T-helper 2 cell treated with Interferon-gamma antibody and Interleukin-4, amounts not matched to agents 100 ng/mL and 5 ng/mL, for 36 hours (primary cell): ENCODE measurements around the gene EPAS1. TPM values are rescaled to one million over a fixed set of nuclear protein-coding genes. Genes with fewer than 3 reads are reported as not detected.

ENCODE experiments used
- intact Hi-C: fragments of 100-400 bp; cut with micrococcal nuclease; formaldehyde crosslinking; loops from one replicate; pipeline ENCODE4 v1.15.1; 2023
- total RNA-seq: library from RNA; stranded (reverse); gene quantifications from 2 replicates; pipeline ENCODE4 v1.2.3, GENCODE V29; 2022

The EPAS1 gene
- total RNA-seq, 1 donor from 2014 or later: 28.2 TPM

DNA sequence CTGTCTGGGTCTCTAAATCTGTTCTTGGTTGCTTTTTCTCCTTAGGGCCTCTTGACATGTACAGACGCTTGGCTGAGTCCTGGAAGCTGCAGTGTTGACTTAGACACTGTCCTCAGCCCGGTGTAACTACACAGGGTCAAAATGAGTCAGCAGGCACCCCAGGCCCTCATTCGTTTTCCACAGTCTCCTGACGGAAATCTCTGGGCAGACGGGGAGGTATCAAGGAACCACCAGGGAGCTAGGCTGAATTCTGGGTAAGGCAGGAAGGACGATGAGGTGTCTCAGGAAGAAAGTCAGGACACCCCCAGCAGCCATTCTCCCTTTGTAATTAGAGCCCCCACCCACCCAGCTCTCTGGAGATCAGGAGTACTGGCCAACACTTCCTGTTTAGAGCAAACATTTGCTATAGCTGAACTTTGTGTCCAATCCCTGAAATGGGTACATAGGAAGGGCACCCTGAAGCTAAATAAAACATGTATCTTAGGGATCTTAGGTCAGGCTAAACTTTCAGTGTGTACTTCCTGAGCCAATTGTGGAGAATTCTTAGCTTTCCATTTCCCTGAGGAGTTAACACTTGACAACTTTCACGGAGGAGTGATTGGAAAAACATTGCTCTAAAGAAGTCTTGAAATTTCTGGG is 23.9 kb upstream of the EPAS1 start:
- intact Hi-C loops: no loop called here

DNA sequence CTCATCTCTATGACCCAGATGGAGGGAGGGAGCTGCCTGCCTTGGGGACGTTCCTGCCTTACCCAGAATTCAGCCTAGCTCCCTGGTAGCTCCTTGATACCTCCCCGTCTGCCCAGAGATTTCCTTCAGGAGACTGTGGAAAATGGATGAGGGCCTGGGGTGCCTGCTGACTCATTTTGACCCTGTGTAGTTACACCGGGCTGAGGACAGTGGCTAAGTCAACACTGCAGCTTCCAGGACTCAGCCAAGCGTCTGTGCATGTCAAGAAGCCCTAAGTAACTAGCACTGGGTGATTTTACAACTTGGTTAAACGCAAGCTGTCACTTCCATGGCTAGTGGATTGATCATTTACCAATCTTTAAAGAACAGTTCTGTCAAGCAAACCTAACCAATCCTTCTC is 23.3 kb upstream of the EPAS1 start:
- intact Hi-C loops: no loop called here

DNA sequence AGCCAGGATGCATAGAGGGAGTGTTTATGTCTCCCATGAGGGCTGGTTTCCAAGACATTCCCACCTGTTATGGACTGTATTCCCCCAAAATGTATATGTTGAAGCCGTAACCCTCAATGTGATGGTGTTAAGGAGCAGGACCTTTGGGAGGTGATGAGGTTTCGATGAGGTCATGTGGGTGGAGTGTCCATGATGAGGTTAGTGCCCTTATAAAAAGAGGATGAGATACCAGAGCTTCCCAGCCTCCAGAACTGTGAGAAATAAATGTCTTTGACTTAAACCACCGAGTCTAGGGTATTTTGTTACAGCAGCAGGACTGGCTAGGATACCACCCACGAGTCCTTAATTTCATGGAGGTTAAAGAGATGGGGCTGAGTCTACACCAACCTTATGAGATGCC is 22.6 kb upstream of the EPAS1 start:
- intact Hi-C loops: no loop called here

DNA sequence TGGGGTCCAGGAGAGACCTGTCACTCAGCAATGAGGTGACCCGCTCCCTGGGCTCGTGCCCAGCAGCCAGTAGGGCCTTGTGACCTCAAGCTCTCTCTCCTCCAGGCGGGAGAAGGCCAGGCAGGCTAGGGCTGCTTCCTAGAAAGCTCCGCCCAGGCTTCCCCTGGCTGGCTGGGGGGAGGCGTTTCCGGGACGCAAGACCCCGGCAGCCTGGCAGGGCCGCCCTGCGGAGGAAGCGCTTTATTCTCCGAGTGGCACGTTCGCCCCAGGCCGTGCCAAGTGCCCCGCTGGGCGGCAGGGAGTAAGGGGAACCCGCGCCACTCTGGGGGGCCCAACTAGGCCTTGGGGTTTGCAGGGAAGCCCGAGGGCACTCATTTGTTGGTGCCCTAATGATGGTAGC is 21.2 kb upstream of the EPAS1 start:
- intact Hi-C loops: no loop called here

DNA sequence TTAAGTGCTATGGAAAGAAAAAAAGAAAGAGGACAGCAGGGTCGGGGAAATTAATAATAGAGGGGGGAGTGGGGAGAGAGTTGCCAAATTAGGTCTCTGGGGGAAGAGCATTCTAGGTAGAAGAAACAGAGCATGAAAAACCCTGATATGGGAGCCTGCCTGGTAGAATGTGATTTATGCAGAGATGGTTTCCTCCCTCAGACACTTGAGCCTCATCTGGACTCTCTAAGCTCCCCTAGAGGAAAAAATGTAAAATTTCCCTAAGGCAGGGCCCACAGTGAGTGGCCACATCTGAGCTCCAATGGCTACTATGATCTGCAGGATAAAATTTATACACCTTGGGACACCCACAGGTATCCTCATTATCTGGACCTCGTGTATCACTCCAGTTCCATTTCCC is 20.6 kb upstream of the EPAS1 start:
- intact Hi-C loops: no loop called here

DNA sequence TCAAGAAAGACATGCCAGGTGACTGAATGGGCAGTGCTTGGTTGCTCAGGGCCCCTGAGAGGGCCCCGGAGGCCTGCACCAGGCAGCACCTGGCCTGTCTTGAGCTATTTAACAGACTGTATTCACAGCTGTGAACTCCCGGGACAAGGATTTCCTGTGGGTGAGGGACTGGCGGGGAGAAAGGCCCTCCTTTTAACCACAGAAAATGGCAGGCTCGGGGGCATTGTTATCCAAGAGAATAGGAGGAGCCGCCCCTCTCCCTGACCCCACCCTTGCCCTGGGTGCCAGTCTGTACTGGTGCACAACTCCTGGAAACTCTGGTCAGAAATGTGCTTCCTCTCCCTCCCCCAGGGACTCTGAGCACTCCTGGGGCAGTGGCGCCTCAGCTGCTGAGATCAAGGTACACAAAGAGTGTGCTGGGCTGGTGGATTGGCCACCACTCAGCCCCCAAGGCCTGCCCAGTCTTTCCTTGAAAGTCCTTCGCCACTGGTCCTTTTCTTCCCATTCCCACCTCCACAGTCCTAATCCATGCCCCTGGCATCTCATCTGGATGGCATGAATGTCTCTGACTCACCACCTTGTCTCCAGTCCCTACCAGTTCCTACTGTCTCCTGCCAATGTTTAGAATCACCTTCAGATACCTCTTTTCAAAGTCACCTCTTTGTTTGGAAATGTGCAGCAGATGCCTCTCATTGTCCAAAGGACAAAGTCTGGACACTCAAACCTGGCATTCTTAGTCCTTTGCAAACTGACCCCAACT is 19.6 kb upstream of the EPAS1 start:
- intact Hi-C loops: no loop called here

DNA sequence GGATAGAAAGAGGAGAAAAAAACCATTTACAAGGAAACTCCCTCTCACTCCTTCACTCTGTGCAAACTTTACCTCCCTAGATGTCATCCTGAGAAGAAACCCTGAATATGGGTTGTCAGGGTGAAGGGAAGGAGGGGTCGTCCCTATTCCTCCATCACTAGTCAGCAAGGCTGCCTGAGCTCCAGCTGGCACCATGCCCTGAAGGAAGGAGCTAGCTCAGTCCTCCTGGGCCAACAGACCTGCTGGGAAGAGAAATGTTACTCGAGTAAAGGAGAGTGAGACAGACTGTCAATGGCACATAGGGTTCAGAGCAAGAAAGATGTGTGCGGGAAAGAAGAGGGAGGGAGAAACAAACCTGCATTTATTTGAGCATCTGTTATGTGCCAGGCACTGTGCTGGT is 18.3 kb upstream of the EPAS1 start:
- intact Hi-C loops: no loop called here

DNA sequence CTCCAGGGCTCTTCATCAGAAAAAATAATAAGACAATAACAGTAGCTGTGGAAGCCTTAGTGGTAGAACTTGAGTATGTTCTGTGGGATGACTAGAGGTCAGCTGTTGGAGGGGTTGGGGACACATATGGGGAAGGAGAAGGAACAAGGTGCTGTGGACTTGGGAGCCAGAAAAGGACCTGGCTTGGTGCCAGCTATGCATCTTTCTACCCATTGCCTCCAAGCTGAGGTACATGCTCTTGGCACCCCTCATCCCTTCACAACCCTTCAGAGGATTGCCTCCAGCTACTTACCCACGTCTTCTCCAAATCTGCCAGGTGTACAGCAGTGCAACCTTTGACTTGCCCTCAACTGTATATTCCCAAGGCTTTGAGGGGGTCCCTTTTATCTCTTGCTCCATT is 15.3 kb upstream of the EPAS1 start:
- intact Hi-C loops: no loop called here

DNA sequence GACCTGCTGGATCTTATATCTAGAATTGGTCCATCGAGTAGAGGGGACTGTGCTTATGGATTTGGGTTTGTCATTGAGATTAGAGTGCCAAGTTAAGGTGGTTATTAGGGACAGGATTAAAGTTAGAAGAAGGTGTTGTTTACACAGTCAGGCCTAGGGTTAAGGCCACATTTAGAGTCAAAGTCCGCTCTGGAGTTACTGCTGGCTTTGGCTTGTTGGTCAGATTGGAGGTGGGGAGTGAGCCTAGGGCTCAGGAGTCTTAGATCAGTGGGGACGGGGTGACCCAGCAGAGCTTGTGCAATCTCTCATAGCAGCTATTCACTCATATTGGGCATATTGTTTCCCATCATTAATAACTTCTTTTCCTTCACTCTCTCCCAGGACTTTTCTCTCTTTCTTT is 13.5 kb upstream of the EPAS1 start:
- intact Hi-C loops: no loop called here

DNA sequence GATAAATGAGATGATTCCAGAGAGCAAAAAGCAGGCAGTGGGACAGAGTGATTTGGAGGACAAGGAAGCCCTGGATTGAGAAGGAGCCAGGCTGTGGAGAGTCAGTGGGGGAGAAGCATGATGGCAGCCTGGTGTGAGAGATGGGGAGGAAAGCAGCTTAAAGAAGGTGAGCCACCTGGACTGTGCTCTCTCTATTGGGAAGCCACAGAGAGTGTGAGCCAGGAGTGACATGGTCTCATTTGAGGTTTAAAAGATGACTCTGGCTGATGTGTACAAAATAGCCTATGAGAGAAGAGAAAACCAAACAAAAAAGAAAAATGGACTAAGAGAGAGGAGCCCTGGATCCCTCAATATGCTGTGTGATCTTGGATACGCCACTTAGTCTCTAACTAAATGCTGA is 12.9 kb upstream of the EPAS1 start:
- intact Hi-C loops: no loop called here

DNA sequence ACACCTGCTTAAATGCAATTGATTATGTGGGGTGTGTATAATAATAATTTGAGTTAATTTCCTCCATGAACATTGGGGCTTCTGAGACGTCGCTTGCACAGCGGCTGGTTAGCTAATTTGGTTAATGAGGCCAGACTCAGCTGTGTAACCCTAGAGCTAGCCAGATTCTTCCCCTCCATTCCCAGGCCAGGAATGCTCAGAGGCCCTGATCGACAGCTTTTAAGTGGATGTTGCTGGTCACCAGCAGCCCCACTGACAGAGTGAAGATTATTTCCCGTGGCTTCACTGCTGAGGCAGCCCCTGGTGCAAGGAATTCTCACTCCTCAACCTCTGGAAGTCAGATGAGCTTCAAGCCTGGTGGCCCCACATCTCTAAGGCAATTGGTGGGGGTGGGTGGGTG is 12.4 kb upstream of the EPAS1 start:
- intact Hi-C loops: no loop called here

DNA sequence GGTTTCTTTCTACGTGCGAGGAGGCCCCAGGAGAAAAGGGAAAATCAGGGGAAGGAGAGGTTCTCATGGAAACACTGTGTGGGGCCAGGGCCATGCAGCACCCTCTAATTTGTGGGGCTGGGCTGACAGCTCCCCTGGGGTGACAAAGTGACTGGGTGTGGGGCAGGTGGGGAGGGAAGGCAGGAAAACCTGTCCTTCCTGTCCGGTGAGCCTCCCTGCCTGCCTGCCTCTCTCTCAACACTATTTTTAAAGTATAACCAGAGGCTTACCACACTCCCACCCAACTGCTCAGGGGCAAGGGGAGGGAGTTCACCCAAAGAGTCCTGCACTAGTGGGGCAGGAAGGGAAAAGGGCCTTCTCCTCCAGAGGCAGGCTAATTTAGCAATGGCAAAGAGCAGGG is 10.5 kb upstream of the EPAS1 start:
- intact Hi-C loops: no loop called here

DNA sequence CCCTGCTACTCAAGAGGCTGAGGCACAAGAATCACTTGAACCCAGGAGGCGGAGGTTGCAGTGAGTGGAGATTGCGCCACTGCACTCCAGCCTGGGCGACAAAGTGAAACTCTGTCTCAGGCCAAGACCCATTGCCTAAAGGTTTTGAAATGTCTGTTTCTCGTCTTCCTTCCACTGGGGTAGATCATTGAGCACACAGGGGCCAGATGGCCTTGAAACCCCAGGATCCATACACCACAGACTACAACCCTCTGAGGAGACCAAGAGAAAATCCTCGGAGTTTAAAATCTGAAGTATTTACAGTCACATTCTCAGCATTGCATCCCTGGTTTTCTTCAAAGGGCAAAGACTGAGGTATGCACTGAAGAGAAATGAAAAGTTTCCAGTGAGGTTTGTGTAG is 7.1 kb upstream of the EPAS1 start:
- intact Hi-C loops: no loop called here

DNA sequence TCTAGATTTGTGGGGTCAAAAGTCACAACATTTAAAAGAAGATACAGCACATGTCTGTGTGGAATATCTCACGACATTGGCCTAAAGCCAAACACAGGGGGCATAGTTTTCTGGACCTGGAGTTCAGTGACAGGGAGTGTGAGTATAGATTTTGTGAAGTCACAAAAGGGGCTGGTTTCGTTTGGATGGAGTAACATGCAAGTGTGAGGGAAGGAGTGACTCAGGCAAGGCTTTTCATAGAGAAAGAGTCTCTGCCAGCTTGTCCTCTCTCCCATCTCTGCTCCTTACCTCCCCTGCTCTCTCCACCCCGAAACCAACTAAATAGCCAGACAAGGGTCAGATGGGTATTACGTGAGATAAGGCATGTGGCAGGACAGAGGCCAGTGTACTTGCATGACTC is 3.7 kb upstream of the EPAS1 start:
- intact Hi-C loops: no loop called here

DNA sequence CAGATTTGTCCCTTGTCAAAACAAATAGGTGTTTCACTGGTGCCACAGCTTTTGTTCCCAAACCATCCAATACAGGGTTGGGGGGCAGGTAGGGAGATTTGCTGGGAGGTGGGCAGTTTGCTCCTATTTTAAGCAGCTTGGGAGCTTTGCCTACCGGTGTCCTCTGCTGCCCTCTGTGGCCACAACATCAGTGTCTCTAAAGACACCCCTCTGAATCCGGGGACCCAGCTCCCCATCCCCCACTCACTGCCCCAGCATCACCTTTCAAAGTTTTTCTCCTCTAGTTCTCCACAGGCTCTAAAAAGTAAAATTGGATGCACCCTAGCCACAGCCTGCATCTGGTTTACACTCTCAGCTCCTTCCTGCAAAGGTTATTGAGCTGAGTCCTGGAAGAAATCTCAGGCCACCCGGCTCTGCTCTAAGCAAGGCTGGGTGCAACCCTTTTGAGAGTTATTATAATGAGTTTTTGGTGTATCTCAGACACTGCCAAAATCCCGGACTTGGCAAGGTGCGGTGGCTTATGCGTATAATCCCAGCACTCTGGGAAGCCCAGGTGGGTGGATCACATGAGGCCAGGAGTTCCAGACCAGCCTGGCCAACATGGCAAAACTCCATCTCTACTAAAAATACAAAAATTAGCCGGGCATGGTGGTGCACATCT is 2.9 kb upstream of the EPAS1 start:
- intact Hi-C loops: no loop called here

DNA sequence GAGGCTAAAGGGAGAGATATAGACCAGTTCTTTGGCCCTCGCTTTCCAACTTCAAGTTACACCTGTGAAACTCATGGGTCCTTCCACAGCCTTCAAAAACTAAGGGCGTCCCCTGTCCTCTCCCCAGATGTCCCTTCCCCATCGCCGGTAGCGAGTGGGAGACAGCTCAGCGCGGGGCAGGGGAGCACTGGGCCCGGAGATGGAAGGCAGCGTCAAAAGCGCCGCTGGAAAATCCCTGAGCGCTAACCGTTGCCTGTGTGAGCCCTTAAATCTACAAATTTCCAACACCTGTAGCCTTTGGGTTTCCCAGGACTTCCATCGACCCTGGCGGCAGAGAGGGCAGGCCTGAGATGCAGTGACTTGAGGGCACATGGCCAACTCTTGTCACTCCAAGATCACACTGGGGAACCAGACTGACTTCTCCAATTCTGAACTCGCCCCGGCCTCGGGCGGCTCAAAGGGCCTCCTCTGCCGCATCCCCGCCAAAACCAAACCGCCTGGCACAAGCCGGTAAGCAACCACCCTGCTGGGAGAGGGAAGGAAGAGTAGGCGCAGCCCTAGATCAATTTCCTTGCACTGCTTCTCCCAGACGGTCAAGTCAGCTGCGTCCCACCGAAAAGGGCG is 879 bp upstream of the EPAS1 start:
- intact Hi-C loops: loop anchor here (2.0 to 5.0 kb wide), 8 partner anchors 56 to 1486 kb away; partner anchors contain the start of genes MSH6 and PRKCE

DNA sequence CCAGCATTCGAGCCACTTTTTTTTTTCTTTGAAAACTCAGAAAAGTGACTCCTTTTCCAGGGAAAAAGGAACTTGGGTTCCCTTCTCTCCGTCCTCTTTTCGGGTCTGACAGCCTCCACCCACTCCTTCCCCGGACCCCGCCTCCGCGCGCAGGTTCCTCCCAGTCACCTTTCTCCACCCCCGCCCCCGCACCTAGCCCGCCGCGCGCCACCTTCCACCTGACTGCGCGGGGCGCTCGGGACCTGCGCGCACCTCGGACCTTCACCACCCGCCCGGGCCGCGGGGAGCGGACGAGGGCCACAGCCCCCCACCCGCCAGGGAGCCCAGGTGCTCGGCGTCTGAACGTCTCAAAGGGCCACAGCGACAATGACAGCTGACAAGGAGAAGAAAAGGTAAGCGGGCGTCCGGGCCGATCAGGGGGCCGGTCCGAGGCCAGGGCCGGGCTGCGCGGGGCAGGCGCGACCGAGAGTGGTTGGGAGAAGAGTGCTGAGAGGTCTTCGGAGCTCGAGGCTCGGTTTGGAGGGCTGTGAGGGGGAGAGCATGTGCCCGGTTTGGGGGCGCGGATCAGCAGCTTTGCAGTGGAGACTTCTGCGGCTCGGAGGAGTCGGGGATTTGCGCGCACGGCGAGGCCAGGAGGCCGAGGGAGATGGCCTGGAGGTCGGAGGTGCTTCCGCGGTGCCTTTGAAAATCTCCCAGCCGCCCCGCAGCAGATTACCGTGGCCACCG is 502 bp downstream of the EPAS1 start:
- intact Hi-C loops: loop anchor here (2.0 to 5.0 kb wide), 9 partner anchors 55 to 1485 kb away; partner anchors contain the start of genes MSH6 and PRKCE

DNA sequence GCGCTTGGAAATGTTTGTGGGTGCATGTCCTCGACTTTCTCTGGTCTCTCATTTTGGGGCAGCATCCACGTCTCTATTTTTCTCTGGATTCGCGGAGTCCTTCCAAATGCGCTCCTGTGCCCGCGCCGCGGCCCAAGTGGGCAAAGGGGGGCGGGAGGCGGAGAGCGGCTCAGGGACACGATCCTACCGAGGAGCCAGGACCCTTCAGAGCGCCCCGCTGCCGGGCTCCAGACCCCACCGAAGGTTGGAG is 990 bp downstream of the EPAS1 start:
- intact Hi-C loops: loop anchor here (2.0 to 5.0 kb wide), 7 partner anchors 54 to 1484 kb away; partner anchors contain the start of gene MSH6

DNA sequence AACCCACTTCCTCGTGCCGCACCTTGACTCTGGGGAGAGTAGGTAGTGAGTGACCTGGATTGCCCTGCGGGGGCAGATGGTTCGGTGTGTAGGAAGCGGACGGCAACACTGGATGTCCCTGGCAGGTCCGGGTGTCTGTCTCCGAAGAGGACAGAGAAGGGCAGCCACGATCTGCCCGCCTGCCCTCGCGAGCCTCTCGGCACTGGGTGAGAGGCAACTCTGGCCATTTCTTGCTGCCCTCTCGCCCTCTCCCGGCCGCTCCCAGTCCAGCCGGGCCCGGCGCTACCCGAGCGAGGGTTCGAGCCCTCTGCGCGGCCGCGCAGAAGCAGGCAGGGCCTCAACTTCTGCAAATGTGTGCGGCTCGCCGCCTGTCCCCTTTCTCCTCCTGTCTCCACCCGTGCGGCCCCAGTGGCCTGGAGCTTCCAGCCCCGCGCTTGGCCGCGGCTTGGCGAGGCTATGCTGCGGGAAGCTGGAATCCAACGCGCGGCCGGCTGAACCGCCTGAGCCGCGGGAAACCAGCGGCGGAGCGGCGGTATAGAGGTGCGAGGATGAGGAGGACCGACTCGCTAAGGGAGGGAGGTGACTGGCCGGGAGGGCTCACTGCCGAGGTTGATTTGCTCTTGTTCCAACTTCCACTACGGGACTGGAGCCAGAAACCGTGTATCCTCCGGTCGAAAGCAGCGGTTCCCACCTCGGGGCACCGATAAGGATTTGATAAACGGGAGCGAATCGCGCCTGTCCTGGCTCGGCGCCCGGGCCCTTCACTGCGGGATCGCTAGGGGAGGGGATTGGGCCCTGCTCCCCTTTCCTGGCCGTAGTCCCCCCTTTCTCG is 1.5 kb downstream of the EPAS1 start:
- intact Hi-C loops: loop anchor here (2.0 to 5.0 kb wide), 7 partner anchors 54 to 1484 kb away; partner anchors contain the start of gene MSH6
